GM12873 (cell line): ENCODE measurements around the gene ATOSB.

Experiments used
- CTCF ChIP-seq: IDR thresholded peaks from 2 replicates; pipeline ENCODE4 v1.5.1; 2012; ENCODE audit warnings: low read depth, mild to moderate bottlenecking, moderate library complexity, low read length, control low read depth; ENCODE audit not compliant: insufficient read depth; ENCODE audit errors: missing control alignments

The ATOSB gene

GRCh38 chr9:35116898-35117551, 1.4 kb upstream of the ATOSB start:
- TF ChIP-seq CTCF, result peak; percentile 96

- TF ChIP-seq CTCF, result no peak
Measured at GRCh38 chr9:35116539-35116897, 856 bp upstream of the ATOSB start.

GRCh38 chr9:35114840-35115628, 628 bp downstream of the ATOSB start:
- no peak for TF ChIP-seq CTCF

- TF ChIP-seq CTCF, result no peak
Measured at GRCh38 chr9:35114113-35114839, 1.4 kb downstream of the ATOSB start.

- no peak for TF ChIP-seq CTCF
Measured at GRCh38 chr9:35112257-35113020, 3.2 kb downstream of the ATOSB start.

- TF ChIP-seq CTCF, result no peak
Measured at GRCh38 chr9:35111001-35111933, 4.4 kb downstream of the ATOSB start.
